Measurements from ENCODE around the gene SEBOX.

GRCh38 chr17:28386391-28386790 is 21.4 kb upstream of the SEBOX start:
- TF ChIP-seq CTCF (conservative IDR thresholded peaks at IDR 0.05; ENCODE audit: low read depth, low read length) (no peak), EZH2 (IDR thresholded peaks at IDR 0.05; ENCODE audit: low read length, unreplicated experiment) (no peak), EZH2phosphoT487 (IDR thresholded peaks at IDR 0.05; ENCODE audit: borderline replicate concordance, low read length) (no peak)
